NT2/D1 (cell line): ENCODE data around the gene UGT1A1.

Experiments used
- DNase-seq: peaks from one replicate; pipeline ENCODE4 v3.0.0-alpha.2; 2011; ENCODE audit warnings: low read depth, low spot score
- H3K27me3 ChIP-seq: 2 replicates; pipeline ENCODE4 v1.6.0; 2011; ENCODE audit warnings: mild to moderate bottlenecking; ENCODE audit not compliant: insufficient read length, insufficient read depth
- H3K36me3 ChIP-seq: 2 replicates; pipeline ENCODE4 v1.6.1; 2011; ENCODE audit warnings: mild to moderate bottlenecking, low read length, mixed read lengths; ENCODE audit not compliant: insufficient read depth, insufficient read length
- H3K4me1 ChIP-seq: 2 replicates; pipeline ENCODE4 v1.5.1; 2011; ENCODE audit not compliant: insufficient read depth, insufficient read length
- H3K4me3 ChIP-seq: 2 replicates; pipeline ENCODE4 v1.5.1; 2011; ENCODE audit warnings: low read depth; ENCODE audit not compliant: insufficient read length
- H3K9ac ChIP-seq: 2 replicates; pipeline ENCODE4 v1.6.0; 2011; ENCODE audit warnings: low read depth; ENCODE audit not compliant: insufficient read length
- H3K9me3 ChIP-seq: 2 replicates; pipeline ENCODE4 v1.5.1; 2011; ENCODE audit warnings: mild to moderate bottlenecking, low read length; ENCODE audit not compliant: insufficient read depth
- SUZ12 ChIP-seq: IDR thresholded peaks from 2 replicates; pipeline ENCODE4 v1.6.1; 2011; ENCODE audit not compliant: insufficient read length, insufficient read depth; ENCODE audit errors: extremely low read depth
- YY1 ChIP-seq: IDR thresholded peaks from 2 replicates; pipeline ENCODE4 v1.6.1; 2011; ENCODE audit not compliant: insufficient read length, insufficient read depth
- ZNF274 ChIP-seq: IDR thresholded peaks from 2 replicates; pipeline ENCODE4 v1.6.1; 2011; ENCODE audit warnings: mild to moderate bottlenecking, low read depth, low read length

UGT1A1 gene

DNA sequence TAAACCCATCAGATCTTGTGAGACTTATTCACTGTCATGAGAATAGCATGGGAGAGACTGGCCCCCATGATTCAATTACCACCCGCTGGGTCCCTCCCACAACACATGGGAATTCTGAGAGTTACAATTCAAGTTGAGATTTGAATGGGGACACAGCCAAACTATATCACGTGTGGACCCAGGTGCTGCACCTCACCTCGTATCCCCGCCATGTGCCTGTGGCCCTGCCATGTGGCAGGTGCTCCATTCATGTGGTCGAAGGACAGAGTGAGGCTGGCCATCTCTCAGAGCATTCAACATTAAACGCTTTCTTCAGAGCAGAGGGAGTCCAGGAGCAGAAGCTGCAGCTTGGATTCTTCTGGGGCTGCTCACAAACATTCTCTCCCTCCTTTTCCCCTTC, 50.3 kb downstream of the UGT1A1 start:
- TF ChIP-seq ZNF274: no peak
- TF ChIP-seq YY1: no peak
- TF ChIP-seq SUZ12: no peak
- H3K27me3 ChIP-seq: no peaks in the 10 kb centered on the region
- DNase-seq: no peak
- no peaks in the 10 kb centered on the region for H3K4me1 ChIP-seq
- H3K4me3 ChIP-seq: no peak overlapping the region
- no peaks in the 10 kb centered on the region; the same call in 1 of the 2 replicates for H3K9me3 ChIP-seq
- no peak overlapping the region for H3K9ac ChIP-seq
- no peaks in the 10 kb centered on the region for H3K36me3 ChIP-seq

DNA sequence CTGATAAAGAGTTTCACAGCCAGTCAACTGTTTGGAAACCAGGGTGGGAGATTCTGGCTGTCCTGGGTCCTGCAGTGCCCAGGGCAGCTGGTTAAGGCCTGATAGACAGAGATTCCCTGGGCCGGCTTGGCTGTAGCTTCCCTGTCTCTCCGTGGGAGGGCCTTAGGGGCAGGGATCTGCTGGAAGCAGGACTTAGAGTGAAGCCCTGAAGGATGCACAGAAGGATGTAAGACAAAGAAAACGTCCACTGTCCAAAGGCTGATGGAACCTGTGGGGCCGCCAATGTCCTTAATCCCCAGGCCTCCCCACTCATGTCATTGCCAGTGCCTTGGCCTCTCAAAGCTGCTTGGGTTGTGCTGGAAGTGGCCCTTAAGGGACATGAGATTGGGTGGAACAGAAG, 51.0 kb downstream of the UGT1A1 start:
- Histone ChIP-seq H3K9me3 (no peaks in the 10 kb centered on the region; the same call in 1 of the 2 replicates), H3K4me3 (no peak overlapping the region), H3K36me3 (no peaks in the 10 kb centered on the region), H3K27me3 (no peaks in the 10 kb centered on the region), H3K4me1 (no peaks in the 10 kb centered on the region), H3K9ac (no peak overlapping the region)
- no peak for DNase-seq
- TF ChIP-seq YY1 (no peak), ZNF274 (no peak), SUZ12 (no peak)

DNA sequence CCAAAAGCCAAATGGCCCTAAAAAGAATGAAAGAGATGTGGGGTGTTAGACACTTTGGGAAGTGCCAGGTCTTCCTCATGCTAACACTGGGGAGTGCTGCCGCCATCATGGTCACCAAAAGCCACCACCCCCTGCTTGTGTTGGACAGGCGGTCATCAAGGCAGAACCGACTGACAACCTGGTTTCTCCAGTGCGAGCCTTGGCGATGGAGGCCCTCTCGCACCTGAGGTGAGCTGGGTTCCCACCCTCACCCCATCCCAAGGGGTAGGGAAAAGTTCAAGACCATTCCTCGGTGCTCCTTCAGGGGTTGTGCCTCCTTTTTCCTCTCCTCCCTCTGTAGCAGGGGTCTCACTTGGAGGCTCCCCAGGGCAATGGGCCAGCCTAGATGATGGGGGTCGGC, 51.7 kb downstream of the UGT1A1 start:
- Histone ChIP-seq H3K9ac (no peak overlapping the region), H3K9me3 (no peaks in the 10 kb centered on the region), H3K4me3 (no peak overlapping the region), H3K4me1 (no peaks in the 10 kb centered on the region), H3K36me3 (no peaks in the 10 kb centered on the region), H3K27me3 (no peaks in the 10 kb centered on the region)
- no peak for DNase-seq
- no peak for TF ChIP-seq ZNF274
- no peak for TF ChIP-seq YY1
- no peak for TF ChIP-seq SUZ12

DNA sequence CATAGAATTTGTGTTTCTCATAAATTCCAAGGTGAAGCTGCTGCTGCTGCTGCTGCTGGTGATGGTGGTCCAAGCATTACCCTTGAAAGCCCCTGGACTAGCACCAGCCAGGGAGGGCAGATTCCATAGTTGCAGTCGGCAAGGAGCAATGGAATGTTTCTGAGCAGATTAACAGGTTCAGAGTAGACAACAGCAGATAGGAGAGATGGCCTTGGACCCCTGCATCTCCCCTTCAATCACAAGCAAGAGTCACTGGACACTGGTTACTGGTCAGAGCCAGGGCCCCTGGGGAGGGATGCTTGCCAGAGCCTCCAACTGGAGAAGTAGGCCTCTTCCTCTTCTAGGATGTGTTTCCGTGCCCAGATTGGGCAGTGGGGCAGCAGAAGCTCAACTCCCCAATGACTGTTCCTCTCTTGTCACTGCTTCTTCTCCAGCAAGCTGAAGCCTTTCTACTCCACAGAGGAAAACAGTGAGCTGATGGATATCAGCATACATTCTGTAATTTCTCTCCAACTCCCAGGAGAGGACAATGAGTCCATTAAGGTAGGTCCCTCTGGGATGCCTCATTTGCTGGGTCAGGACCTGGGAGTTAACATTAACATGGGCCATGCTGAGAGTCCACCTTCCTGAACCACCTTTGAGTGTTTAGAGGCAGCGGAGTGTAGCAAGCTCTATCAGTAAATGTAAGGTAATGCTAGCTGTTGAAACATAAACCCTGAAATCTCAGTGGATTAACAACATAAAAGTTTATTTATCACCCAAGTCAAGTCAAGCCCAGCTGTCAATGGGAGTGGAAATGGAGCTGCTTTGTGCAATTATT, 53.4 kb downstream of the UGT1A1 start:
- Histone ChIP-seq H3K27me3 (no peaks in the 10 kb centered on the region), H3K9me3 (no peaks in the 10 kb centered on the region), H3K4me1 (no peaks in the 10 kb centered on the region), H3K36me3 (no peaks in the 10 kb centered on the region), H3K9ac (no peak overlapping the region), H3K4me3 (no peak overlapping the region)
- DNase-seq: no peak
- TF ChIP-seq SUZ12: no peak
- TF ChIP-seq YY1: no peak

DNA sequence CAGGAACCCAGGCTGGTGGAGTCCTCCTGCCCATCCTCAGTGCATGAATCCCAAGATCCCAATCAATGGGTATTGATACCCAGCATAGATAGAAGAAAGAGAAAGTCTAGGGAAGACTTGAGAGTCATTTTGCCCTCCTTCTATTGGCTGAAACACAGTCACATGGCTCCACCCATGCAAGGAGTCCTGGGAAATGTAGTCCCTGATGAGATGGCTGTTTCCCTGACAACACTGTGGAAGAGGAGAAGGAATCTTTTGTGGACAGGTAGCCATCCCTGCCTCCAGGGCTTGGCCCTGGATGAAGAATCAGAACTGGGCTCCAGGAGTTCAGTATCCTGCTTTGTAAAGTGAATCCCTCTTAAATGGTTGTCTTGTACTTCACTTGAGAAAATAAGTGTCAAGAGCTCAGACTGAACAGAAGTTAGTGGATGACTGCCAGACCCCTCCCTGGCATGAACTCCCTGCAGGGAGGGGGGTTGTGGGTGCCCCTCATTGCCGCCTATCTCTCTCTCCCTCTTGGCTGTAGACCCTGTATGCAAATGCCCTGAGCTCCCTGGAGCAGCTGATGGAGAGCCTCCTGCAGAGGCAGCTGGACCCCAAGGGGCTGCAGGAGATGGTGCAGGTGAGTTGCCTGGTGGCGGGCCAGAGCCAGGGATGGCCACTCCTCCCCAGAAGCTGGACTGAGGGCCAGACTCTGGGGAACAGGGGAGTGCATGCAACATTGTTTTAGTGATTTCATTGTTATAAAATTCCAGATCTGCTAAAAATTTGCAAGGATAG, 54.2 kb downstream of the UGT1A1 start:
- Histone ChIP-seq H3K27me3 (peaks cover 2% of the 10 kb centered on the region), H3K9ac (no peak overlapping the region), H3K4me3 (no peak overlapping the region), H3K4me1 (no peaks in the 10 kb centered on the region), H3K36me3 (no peaks in the 10 kb centered on the region), H3K9me3 (no peaks in the 10 kb centered on the region)
- TF ChIP-seq SUZ12 (no peak), YY1 (no peak), ZNF274 (no peak)
- DNase-seq: no peak

DNA sequence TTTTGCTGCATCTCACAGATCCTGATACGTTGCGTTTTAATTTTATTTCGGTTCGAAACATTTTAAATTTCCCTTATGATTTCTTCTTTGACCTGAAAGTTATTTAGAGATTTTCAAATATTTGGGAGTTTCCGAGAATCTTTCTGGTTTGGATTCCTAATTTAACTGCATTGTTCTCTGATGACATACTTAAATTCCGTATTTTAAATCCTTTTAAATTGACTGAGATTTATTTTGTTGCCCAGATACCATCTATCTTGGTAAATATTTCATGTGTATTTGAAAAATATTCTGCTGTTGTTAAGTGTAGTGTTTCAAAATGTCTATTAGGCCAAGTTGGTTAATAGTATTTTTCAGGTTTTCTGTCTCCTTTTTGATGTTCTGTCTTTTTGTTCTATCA, 55.8 kb downstream of the UGT1A1 start:
- Histone ChIP-seq H3K4me1 (no peaks in the 10 kb centered on the region), H3K4me3 (no peak overlapping the region), H3K27me3 (peaks cover 2% of the 10 kb centered on the region), H3K9ac (no peak overlapping the region), H3K9me3 (no peaks in the 10 kb centered on the region), H3K36me3 (no peaks in the 10 kb centered on the region)
- no peak for TF ChIP-seq YY1
- TF ChIP-seq ZNF274: no peak
- no peak for TF ChIP-seq SUZ12
- DNase-seq: no peak

DNA sequence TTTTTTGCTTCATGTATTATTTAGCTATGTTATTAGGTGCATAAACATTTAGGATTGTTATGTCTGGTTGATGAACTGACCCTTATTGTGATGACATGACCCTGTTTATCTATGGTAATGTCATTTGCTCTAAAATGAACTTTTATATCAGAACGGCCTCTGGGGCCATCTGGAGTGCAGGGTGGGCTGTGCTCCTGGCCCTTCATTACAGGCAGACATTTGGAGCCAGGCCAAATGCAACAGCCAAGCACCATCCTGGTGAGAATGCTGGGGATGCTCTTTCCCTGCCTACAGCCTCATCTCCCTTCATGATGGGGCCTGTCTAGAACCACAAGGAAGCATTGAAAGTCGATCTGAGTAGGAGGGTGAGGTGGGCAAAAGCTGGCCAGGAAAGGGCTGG, 56.3 kb downstream of the UGT1A1 start:
- DNase-seq: no peak
- Histone ChIP-seq H3K27me3 (peaks cover 2% of the 10 kb centered on the region), H3K4me1 (no peaks in the 10 kb centered on the region), H3K9ac (no peak overlapping the region), H3K9me3 (no peaks in the 10 kb centered on the region), H3K36me3 (no peaks in the 10 kb centered on the region), H3K4me3 (no peak overlapping the region)
- no peak for TF ChIP-seq YY1
- TF ChIP-seq SUZ12: no peak
- TF ChIP-seq ZNF274: no peak
